ENCODE data around the gene PTPN18. TPM values are rescaled to one million over a fixed set of nuclear protein-coding genes. Genes with fewer than 3 reads are reported as not detected.

Gene PTPN18
- total RNA-seq, 2 experiments from 2014 or later: 27.6 to 27.8 TPM

- CTCF ChIA-PET: interaction anchor here (1.1 kb wide), 1 partner anchor 16 kb away, joined by 3 read pairs; no protein-coding TSS in a partner anchor
- POLR2A ChIA-PET: interaction anchor here (2.6 kb wide), 1 partner anchor 47 kb away, joined by 12 read pairs; the partner anchor contains the start of gene IMP4
Observed at GRCh38 chr2:130389358-130389757, 33.5 kb downstream of the PTPN18 start.

DNA sequence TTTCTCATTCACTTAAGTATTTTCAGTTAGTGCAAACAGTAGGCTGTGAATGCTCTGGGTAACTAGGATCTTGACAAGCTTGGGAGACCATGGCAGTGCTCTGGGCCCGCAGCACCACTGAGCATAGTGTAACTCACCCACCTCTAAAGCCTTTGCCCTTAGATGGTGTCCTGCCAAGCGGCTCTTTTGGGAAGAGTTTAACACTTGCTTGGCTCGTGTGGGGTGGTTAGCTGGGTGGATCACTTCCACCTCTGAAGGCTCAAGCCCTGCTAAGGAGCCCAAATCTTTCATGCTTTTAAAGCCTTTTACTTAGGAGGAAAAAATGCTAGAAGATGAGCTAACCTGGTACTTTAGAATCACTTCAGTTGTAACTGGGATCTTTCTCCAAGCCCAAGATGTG lies 33.9 kb downstream of the PTPN18 start:
- Mint-ChIP-seq H3K9me3 (no peaks in the 10 kb centered on the region), H3K4me3 (peak overlapping the region; percentile 38), H3K4me1 (ENCODE audit: low read depth) (peaks cover 13% of the 10 kb centered on the region), H3K27ac (no peak overlapping the region), H3K27me3 (peaks cover 12% of the 10 kb centered on the region), H3K36me3 (ENCODE audit: low read depth) (peaks cover 4% of the 10 kb centered on the region)
- no peaks in the 10 kb centered on the region for H3K27me3 ChIP-seq (ENCODE audit: control insufficient read depth in 1 of 2, insufficient read depth in 2 of 2, low read length in 2 of 2)
- no peak overlapping the region for H3K4me3 ChIP-seq (ENCODE audit: low read length)
- H3K27ac ChIP-seq (ENCODE audit: low read depth in 1 of 2, low read length in 2 of 2): no peak overlapping the region
- no peaks in the 10 kb centered on the region for H3K9me3 ChIP-seq (ENCODE audit: control insufficient read depth in 1 of 2, insufficient read depth in 1 of 2, low read length in 2 of 2)
- no peak for TF ChIP-seq CTCF (IDR thresholded peaks at IDR 0.05)
- DNase-seq (no peak), ATAC-seq (ENCODE audit: poor library complexity) (no peak)
- intact Hi-C loops (cut with DNase I, micrococcal nuclease): no loop called here
- ChIA-PET POLR2A (interaction anchor here (1.7 to 2.6 kb wide), 2 partner anchors 11 to 48 kb away, joined by 7 to 12 read pairs; partner anchors contain the start of gene IMP4), CTCF (interaction anchor here (1.1 kb wide), 1 partner anchor 17 kb away, joined by 3 read pairs; no protein-coding TSS in a partner anchor)
- peaks cover 19% of the 10 kb centered on the region for H3K4me1 ChIP-seq (ENCODE audit: insufficient read depth, low read length)
- H3K36me3 ChIP-seq (ENCODE audit: insufficient read depth, low read length): peaks cover 2% of the 10 kb centered on the region

More at GRCh38 chr2:130389358-130389757, 33.5 kb downstream of the PTPN18 start:
- Histone ChIP-seq H3K27ac (ENCODE audit: low read depth in 1 of 2, low read length in 2 of 2) (no peak overlapping the region), H3K9me3 (ENCODE audit: control insufficient read depth in 1 of 2, insufficient read depth in 1 of 2, low read length in 2 of 2) (no peaks in the 10 kb centered on the region), H3K4me3 (ENCODE audit: low read length) (no peak overlapping the region), H3K4me1 (ENCODE audit: insufficient read depth, low read length) (peaks cover 19% of the 10 kb centered on the region), H3K27me3 (ENCODE audit: control insufficient read depth in 1 of 2, insufficient read depth in 2 of 2, low read length in 2 of 2) (no peaks in the 10 kb centered on the region), H3K36me3 (ENCODE audit: insufficient read depth, low read length) (peaks cover 2% of the 10 kb centered on the region)
- Mint-ChIP-seq H3K4me1 (ENCODE audit: low read depth) (peaks cover 13% of the 10 kb centered on the region), H3K4me3 (peak overlapping the region; percentile 14), H3K27me3 (peaks cover 12% of the 10 kb centered on the region), H3K9me3 (no peaks in the 10 kb centered on the region), H3K27ac (no peak overlapping the region), H3K36me3 (ENCODE audit: low read depth) (peaks cover 4% of the 10 kb centered on the region)
- TF ChIP-seq CTCF (IDR thresholded peaks at IDR 0.05): no peak
- intact Hi-C loops (cut with DNase I, micrococcal nuclease): no loop called here
- ATAC-seq (ENCODE audit: poor library complexity) (no peak), DNase-seq (no peak)

DNA sequence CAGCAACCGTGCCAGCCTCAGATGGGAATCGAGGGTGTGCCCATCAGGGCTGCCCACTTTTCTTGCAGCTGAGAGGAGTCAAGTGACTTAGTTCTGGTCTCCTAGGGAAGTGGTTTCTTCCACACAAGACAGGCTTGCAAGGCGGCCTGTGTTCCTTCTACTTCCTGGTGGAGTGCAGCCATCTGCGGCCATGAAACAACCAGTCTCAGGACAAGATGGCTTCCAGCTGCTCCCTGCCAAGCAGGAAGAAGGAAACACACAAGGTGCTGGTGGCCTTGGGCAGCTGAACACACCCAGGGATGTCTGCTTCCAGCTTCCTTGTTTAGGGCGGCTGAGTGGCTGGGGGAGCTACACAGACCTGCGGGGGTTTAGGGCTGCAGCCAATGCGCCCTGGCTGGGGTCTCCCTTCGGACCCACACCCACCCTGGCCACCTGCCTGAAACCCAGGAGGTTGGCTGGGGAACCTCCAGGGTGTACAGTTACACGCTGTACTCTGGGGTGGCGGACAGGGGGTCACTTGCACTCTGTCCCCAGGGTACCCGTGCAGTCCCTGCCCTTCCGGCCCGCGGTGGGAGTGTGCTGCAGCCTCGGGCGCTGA lies 34.7 kb downstream of the PTPN18 start:
- no peak overlapping the region for H3K27ac ChIP-seq (ENCODE audit: low read depth in 1 of 2, low read length in 2 of 2)
- intact Hi-C loops (cut with DNase I, micrococcal nuclease): no loop called here
- peak overlapping the region; percentile 63 for H3K4me3 ChIP-seq (ENCODE audit: low read length)

More for the DNA sequence above, 34.7 kb downstream of the PTPN18 start:
- Mint-ChIP-seq H3K4me1 (ENCODE audit: low read depth) (peaks cover 13% of the 10 kb centered on the region), H3K27ac (peak overlapping the region; percentile 55), H3K27me3 (peaks cover 15% of the 10 kb centered on the region), H3K9me3 (no peaks in the 10 kb centered on the region), H3K4me3 (peak overlapping the region; percentile 87), H3K36me3 (ENCODE audit: low read depth) (no peaks in the 10 kb centered on the region)
- no peaks in the 10 kb centered on the region for H3K9me3 ChIP-seq (ENCODE audit: control insufficient read depth in 1 of 2, insufficient read depth in 1 of 2, low read length in 2 of 2)
- peaks cover 2% of the 10 kb centered on the region for H3K36me3 ChIP-seq (ENCODE audit: insufficient read depth, low read length)
- POLR2A ChIA-PET: interaction anchor here (1.5 to 2.6 kb wide), 3 partner anchors 12 to 48 kb away, joined by 7 to 12 read pairs (median 7); partner anchors contain the start of gene IMP4
- CTCF ChIA-PET: interaction anchor here (1.1 kb wide), 1 partner anchor 18 kb away, joined by 3 read pairs; no protein-coding TSS in a partner anchor
- TF ChIP-seq CTCF (IDR thresholded peaks at IDR 0.05): no peak
- H3K4me1 ChIP-seq (ENCODE audit: insufficient read depth, low read length): peaks cover 19% of the 10 kb centered on the region
- ATAC-seq (ENCODE audit: poor library complexity) (no peak), DNase-seq (no peak)
- H3K27me3 ChIP-seq (ENCODE audit: control insufficient read depth in 1 of 2, insufficient read depth in 2 of 2, low read length in 2 of 2): no peaks in the 10 kb centered on the region
